ENCODE measurements around the gene LIN7A.
"Not testable (repeated sequence)": the region's sequence is repeated elsewhere in the genome, so short reads cannot be mapped to it uniquely, and the experiment has no call there.

LIN7A gene

GRCh38 chr12:80878452-80878851 is 59.3 kb downstream of the LIN7A start:
- not testable (repeated sequence) for H2BK12ac ChIP-seq (ENCODE audit: low read length); H3K4ac ChIP-seq (ENCODE audit: low read depth, low read length); H3K4me3 ChIP-seq (ENCODE audit: low read depth, low read length); H2AFZ ChIP-seq (ENCODE audit: insufficient read depth, low read length, poor library complexity); H3K36me3 ChIP-seq (ENCODE audit: control insufficient read depth in 1 of 2, insufficient read depth in 2 of 2, low read length in 2 of 2); H3K23ac ChIP-seq (ENCODE audit: low read length); H3K27me3 ChIP-seq (ENCODE audit: insufficient read depth, low read length); H3K18ac ChIP-seq (ENCODE audit: low read length); H3K79me2 ChIP-seq (ENCODE audit: control insufficient read depth, insufficient read depth, low read length, poor library complexity); H2AK5ac ChIP-seq (ENCODE audit: low read length); H3K79me1 ChIP-seq (ENCODE audit: low read length); H2BK120ac ChIP-seq (ENCODE audit: insufficient read depth, low read length, poor library complexity); H3K9me3 ChIP-seq (ENCODE audit: insufficient read depth, low read depth, low read length); H3K14ac ChIP-seq (ENCODE audit: low read length); H3K4me2 ChIP-seq (ENCODE audit: low read length); H4K91ac ChIP-seq (ENCODE audit: low read depth, low read length); H3K4me1 ChIP-seq (ENCODE audit: control insufficient read depth in 1 of 2, insufficient read depth in 2 of 2, low read length in 2 of 2); H2BK5ac ChIP-seq (ENCODE audit: low read depth, low read length, poor library complexity); H4K8ac ChIP-seq (ENCODE audit: low read depth, low read length); H4K12ac ChIP-seq (ENCODE audit: low read depth, low read length); DNase-seq; H3K9ac ChIP-seq (ENCODE audit: low read length); H3K27ac ChIP-seq (ENCODE audit: low read depth, low read length)
- no CpG with 5 or more reads among the region's 8 CpGs for WGBS (ENCODE audit: extremely low coverage, insufficient coverage, insufficient read length)

DNA sequence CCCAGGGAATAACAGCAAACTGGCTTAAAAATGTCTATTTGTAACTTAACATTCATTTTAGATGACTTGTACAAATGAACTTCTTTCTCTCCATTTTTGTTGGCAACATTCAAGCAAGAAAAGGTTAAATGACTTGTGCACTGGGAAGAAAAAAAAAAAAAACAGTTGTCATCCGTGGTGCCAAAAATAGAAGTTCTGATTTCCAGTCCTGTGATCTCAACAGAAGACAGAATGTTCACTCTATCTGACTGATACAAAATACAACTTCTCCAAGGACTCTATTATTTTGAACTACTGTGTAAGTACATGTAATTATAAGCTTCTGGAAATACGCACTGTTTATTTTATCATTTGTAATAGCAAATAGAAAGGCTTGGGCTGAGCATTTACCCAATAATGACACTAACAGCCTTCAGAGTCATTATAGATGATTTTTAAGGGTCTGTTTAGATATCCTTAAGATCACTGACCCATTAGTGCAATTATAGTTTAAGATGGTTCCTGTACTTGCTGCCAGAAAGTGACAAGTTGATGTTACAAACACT is 59.9 kb downstream of the LIN7A start:
- Histone ChIP-seq H3K14ac (ENCODE audit: low read length) (no peak overlapping the region), H2AK5ac (ENCODE audit: low read length) (no peak overlapping the region), H3K27ac (ENCODE audit: low read depth, low read length) (no peak overlapping the region), H2BK120ac (ENCODE audit: insufficient read depth, low read length, poor library complexity) (no peak overlapping the region), H3K27me3 (ENCODE audit: insufficient read depth, low read length) (no peaks in the 10 kb centered on the region), H3K9ac (ENCODE audit: low read length) (no peak overlapping the region), H2AFZ (ENCODE audit: insufficient read depth, low read length, poor library complexity) (no peak overlapping the region), H3K4ac (ENCODE audit: low read depth, low read length) (no peak overlapping the region), H3K18ac (ENCODE audit: low read length) (no peak overlapping the region), H3K4me1 (ENCODE audit: control insufficient read depth in 1 of 2, insufficient read depth in 2 of 2, low read length in 2 of 2) (no peaks in the 10 kb centered on the region), H4K91ac (ENCODE audit: low read depth, low read length) (no peak overlapping the region), H2BK5ac (ENCODE audit: low read depth, low read length, poor library complexity) (no peak overlapping the region), H3K79me1 (ENCODE audit: low read length) (no peaks in the 10 kb centered on the region), H3K4me3 (ENCODE audit: low read depth, low read length) (no peak overlapping the region), H3K79me2 (ENCODE audit: control insufficient read depth, insufficient read depth, low read length, poor library complexity) (no peaks in the 10 kb centered on the region), H4K8ac (ENCODE audit: low read depth, low read length) (no peak overlapping the region), H3K23ac (ENCODE audit: low read length) (no peak overlapping the region), H3K4me2 (ENCODE audit: low read length) (no peak overlapping the region), H4K12ac (ENCODE audit: low read depth, low read length) (no peak overlapping the region), H2BK12ac (ENCODE audit: low read length) (no peak overlapping the region), H3K36me3 (ENCODE audit: control insufficient read depth in 1 of 2, insufficient read depth in 2 of 2, low read length in 2 of 2) (no peaks in the 10 kb centered on the region), H3K9me3 (ENCODE audit: insufficient read depth, low read depth, low read length) (no peaks in the 10 kb centered on the region)
- DNase-seq = no peak
- WGBS (ENCODE audit: extremely low coverage, insufficient coverage, insufficient read length) = no CpG with 5 or more reads among the region's 2 CpGs

GRCh38 chr12:80872053-80872452 is 65.7 kb downstream of the LIN7A start:
- Histone ChIP-seq H3K18ac (ENCODE audit: low read length) (no peak overlapping the region), H2AK5ac (ENCODE audit: low read length) (no peak overlapping the region), H4K12ac (ENCODE audit: low read depth, low read length) (no peak overlapping the region), H3K9ac (ENCODE audit: low read length) (no peak overlapping the region), H2BK5ac (ENCODE audit: low read depth, low read length, poor library complexity) (no peak overlapping the region), H2BK120ac (ENCODE audit: insufficient read depth, low read length, poor library complexity) (no peak overlapping the region), H2BK12ac (ENCODE audit: low read length) (no peak overlapping the region), H3K4me3 (ENCODE audit: low read depth, low read length) (no peak overlapping the region), H3K27ac (ENCODE audit: low read depth, low read length) (no peak overlapping the region), H3K14ac (ENCODE audit: low read length) (no peak overlapping the region), H3K4me1 (ENCODE audit: control insufficient read depth in 1 of 2, insufficient read depth in 2 of 2, low read length in 2 of 2) (peaks cover 2 to 8% of the 10 kb centered on the region in 2 experiments), H4K91ac (ENCODE audit: low read depth, low read length) (no peak overlapping the region), H3K79me2 (ENCODE audit: control insufficient read depth, insufficient read depth, low read length, poor library complexity) (no peaks in the 10 kb centered on the region), H3K23ac (ENCODE audit: low read length) (no peak overlapping the region), H3K4me2 (ENCODE audit: low read length) (no peak overlapping the region), H4K8ac (ENCODE audit: low read depth, low read length) (no peak overlapping the region), H2AFZ (ENCODE audit: insufficient read depth, low read length, poor library complexity) (no peak overlapping the region), H3K27me3 (ENCODE audit: insufficient read depth, low read length) (no peaks in the 10 kb centered on the region), H3K79me1 (ENCODE audit: low read length) (peaks cover 5% of the 10 kb centered on the region), H3K36me3 (ENCODE audit: control insufficient read depth in 1 of 2, insufficient read depth in 2 of 2, low read length in 2 of 2) (no peaks in the 10 kb centered on the region), H3K9me3 (ENCODE audit: insufficient read depth, low read depth, low read length) (no peaks in the 10 kb centered on the region), H3K4ac (ENCODE audit: low read depth, low read length) (no peak overlapping the region)
- DNase-seq = no peak

GRCh38 chr12:80869264-80869663 is 68.5 kb downstream of the LIN7A start:
- Histone ChIP-seq H3K4me2 (ENCODE audit: low read length) (no peak overlapping the region), H3K4ac (ENCODE audit: low read depth, low read length) (no peak overlapping the region), H4K12ac (ENCODE audit: low read depth, low read length) (no peak overlapping the region), H3K9ac (ENCODE audit: low read length) (no peak overlapping the region), H4K8ac (ENCODE audit: low read depth, low read length) (no peak overlapping the region), H3K27ac (ENCODE audit: low read depth, low read length) (no peak overlapping the region), H2AK5ac (ENCODE audit: low read length) (no peak overlapping the region), H3K79me2 (ENCODE audit: control insufficient read depth, insufficient read depth, low read length, poor library complexity) (no peaks in the 10 kb centered on the region), H2BK12ac (ENCODE audit: low read length) (peak overlapping the region; percentile 94), H2BK120ac (ENCODE audit: insufficient read depth, low read length, poor library complexity) (peak overlapping the region; percentile 38), H3K18ac (ENCODE audit: low read length) (no peak overlapping the region), H3K14ac (ENCODE audit: low read length) (no peak overlapping the region), H4K91ac (ENCODE audit: low read depth, low read length) (no peak overlapping the region), H3K27me3 (ENCODE audit: insufficient read depth, low read length) (no peaks in the 10 kb centered on the region), H3K23ac (ENCODE audit: low read length) (no peak overlapping the region), H3K79me1 (ENCODE audit: low read length) (peaks cover 7% of the 10 kb centered on the region), H2BK5ac (ENCODE audit: low read depth, low read length, poor library complexity) (no peak overlapping the region), H2AFZ (ENCODE audit: insufficient read depth, low read length, poor library complexity) (no peak overlapping the region), H3K4me3 (ENCODE audit: low read depth, low read length) (no peak overlapping the region), H3K4me1 (ENCODE audit: control insufficient read depth in 1 of 2, insufficient read depth in 2 of 2, low read length in 2 of 2) (peaks cover 2 to 10% of the 10 kb centered on the region in 2 experiments), H3K36me3 (ENCODE audit: control insufficient read depth in 1 of 2, insufficient read depth in 2 of 2, low read length in 2 of 2) (no peaks in the 10 kb centered on the region), H3K9me3 (ENCODE audit: insufficient read depth, low read depth, low read length) (no peaks in the 10 kb centered on the region)
- WGBS (ENCODE audit: extremely low coverage, insufficient coverage, insufficient read length) = no CpG with 5 or more reads among the region's 2 CpGs
- DNase-seq = no peak
